OCI-M2 (cell line): ENCODE results near the gene BRINP1.

Experiments used
- DNase-seq: peaks from one replicate; lab custom pipeline; 2025; ENCODE audit not compliant: unreplicated experiment; lab: John Stamatoyannopoulos, UW

BRINP1 gene

DNA sequence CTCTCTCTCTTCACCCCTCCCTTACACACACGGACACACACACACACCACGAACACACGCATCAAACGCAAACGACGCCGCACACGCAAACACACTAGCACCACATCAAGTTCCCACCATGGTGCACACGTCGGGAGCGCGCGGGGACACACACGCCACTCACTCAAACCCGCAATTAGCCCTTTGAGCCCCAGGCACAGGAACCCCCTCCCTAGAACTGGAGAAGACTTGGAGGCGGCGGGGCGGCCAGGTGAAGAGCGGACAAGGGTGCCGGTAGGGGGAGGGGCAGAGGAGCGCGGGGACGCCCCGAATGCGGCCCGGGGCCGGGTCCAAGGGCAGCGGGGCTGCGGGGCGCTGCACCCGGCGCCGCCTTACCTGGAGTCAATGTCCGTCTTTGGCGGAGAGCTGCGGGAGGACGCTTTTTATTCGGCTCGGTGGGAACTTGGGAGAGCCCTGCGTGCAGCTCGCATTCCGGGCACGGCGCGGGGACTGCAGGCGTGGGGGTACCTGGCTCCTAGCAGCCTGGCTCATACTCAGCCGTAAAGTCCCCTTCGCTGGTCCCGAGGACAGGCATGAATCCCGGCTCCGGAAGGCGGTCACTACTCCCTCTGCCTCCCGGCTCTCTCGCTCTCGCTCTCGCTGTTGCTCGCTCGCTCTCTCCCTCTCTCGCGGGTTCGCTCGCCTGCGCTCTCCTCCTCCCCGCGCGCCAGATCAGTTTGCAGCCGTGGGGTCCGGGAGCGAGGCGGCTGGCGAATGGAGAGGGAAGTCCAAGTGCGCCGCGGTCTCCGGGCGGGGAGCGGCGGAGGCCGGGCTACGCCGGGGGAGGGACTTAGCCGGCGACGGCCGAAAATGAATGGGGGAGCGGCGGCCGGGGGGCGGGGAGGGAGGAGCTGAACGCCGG, at the start of gene BRINP1:
TSS of gene BRINP1 (minus strand) at position 755 of the 901 bp plus-strand sequence. CDS start 56,080 bp downstream, outside the sequence.
- no peak for DNase-seq

- no peak for DNase-seq
Observed at GRCh38 chr9:119418721-119419120, 49.5 kb upstream of the BRINP1 start.

DNA sequence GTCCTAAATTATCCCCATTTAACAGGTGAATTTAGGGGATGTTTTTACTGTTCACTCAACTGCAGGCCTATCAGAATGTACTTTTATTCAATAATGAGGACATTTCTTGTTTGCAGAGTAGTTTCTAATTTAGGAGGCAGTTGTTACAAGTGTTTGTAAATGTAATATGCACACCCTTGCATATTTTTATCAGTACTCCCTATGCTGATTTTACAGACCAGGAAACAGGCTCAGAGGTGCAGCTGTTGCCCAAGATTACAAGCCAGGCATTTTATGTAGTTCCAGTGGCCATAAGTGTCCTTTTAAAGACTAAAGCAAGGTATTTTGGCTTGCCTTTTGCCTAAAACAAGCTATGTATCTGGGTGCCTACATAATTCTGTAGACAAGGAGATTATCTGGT, 47.6 kb upstream of the BRINP1 start:
- no peak for DNase-seq

- DNase-seq: no peak
Observed at GRCh38 chr9:119412399-119412798, 43.2 kb upstream of the BRINP1 start.

- no peak for DNase-seq
Observed at GRCh38 chr9:119409552-119409951, 40.3 kb upstream of the BRINP1 start.

GRCh38 chr9:119400606-119401005, 31.4 kb upstream of the BRINP1 start:
- DNase-seq: no peak

DNA sequence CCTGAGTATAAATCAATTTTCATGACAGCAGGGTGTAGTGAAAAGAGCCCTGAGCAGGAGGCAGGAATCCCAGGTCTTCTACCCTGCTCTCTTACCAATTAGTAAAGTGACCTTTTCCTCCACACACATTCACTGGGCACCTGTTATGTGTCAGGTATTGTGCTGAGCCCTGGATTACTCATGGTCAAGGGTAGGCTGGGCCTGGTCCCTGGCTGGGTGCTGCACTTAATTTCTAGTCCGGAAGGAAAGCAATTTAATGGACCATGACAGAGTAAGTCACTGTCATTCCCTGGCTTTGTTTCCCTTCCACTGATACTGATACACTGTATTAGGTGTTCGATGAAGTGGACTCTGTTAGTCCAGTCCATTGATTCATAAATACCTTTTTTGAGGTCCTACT, 29.1 kb upstream of the BRINP1 start:
- no peak for DNase-seq

DNA sequence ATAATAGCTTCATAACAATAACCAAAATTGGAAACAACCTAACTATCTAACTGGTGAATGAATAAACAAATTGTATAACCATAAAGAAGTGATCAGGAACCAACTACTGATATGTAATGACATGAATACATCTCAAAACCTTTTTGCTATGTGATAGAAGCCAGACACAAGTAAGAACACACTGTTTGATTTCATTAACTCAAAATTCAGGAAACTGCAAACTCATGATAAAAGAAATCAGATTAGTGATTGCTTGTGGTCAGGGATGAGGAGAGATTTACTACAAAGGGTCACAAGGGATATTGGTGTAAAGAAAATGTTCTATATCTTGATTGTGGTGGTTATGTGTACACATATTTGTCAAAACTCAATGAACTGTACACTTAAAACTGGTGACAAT, 22.6 kb upstream of the BRINP1 start:
- no peak for DNase-seq

GRCh38 chr9:119375892-119376291, 6.7 kb upstream of the BRINP1 start:
- DNase-seq: no peak

GRCh38 chr9:119372951-119373350, 3.7 kb upstream of the BRINP1 start:
- no peak for DNase-seq

- no peak for DNase-seq
Observed at GRCh38 chr9:119370816-119371215, 1.6 kb upstream of the BRINP1 start.

DNA sequence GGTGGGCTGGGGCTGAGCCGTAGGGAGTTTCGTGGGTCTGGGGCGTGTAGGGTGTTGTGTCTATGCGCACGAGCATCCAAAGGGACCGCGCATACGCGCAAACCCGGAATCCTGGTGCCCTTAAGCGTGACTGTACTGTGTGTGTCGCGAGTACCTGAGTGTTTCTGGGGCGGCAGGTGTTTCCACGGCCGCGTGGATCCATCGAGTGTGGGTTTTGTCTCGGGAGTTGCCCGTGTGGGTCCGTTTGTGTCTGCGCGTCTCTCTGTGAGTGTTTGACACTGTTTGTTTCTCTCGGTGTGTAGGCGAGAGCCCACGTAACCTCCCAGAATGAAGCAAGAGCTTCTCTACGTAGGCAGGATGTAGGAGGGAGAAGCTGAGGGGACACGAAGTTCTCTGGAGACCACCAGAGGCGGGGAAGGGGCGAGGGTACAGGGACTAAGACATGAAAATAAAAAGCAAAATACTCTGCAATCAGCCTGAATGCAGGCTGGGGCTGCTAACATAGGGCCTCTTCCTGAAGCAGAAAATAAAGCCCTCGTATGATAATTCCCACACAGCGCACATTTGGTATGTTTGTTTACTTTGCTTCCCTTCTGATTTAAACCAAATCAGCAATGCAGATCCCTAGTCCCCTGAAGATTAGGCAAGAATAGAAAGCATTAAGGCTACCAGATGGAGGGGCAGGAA, 588 bp upstream of the BRINP1 start:
- DNase-seq: no peak

DNA sequence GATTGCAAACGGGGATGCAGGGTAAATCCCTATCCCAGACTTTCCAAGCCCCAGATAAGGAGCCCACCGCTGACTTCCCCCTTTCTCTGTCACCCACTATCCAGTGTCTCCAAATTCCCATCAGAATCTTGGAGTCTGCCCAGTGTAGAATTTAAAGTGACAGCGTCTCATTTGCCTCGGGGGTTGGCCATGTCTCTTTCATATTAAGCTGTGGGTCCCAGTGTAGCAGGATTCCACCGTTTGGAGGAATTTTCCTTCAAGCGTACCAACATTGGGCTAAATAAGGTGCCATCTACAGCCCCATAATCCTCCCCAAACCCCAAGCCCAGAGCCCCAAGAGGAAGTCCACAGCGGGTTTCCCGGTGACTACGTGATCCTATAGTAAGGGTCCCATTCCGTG, 1.1 kb downstream of the BRINP1 start:
- DNase-seq: no peak

DNA sequence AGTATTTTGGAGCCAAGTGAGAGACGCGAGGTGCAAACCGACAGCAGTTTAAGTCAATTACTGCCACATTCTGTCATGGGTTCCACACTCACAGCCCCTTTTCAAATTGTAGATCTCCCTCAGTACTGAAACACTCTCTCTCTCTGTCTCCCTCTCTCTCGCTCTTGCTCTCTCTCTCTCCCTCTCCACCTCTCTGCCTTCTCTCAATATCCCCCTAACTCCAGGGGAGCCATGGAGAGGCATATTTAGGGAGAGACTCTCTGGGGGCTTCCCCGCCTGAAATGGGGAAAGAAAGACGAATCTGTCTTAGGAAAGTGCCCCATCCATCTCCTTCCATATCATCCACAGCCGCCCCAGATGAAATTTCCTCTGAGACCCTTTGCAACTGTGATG, 1.6 kb downstream of the BRINP1 start:
- DNase-seq: no peak

DNA sequence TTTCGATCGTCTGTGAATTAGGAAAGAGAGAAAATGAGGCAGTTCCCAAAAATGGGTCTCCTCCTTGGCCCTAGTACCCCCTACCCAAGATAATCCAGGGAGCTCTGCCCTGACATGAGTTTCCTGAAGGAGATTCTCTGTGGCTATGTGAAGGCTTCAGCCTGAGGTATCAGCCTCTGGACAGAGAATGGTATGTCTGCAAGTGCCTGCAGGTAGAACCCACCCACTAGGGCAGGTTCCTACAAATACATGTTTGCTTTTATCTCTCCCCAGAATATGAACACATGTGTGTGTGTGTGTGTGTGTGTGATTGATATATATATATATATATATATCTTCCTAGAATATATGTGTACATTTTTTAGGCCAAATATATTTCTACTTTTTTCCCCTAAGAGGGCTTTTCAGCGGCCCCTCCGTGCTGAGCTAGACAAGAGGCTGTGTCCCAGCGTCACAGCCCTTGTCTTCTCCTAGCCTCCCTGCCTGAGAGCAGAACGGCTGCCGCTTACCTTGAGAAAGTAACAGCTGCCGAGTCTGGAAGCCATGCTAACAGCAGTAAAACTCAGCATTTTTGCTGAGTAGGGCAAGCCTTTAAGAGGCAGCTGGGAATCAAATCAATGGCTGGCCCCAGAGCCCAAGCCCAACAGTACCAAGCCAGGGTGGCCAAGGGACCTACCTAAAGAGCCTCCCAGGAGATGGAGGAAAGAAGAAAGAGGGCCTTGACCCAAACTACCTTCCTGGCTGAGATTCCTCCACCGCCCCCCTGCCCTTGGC, 2.1 kb downstream of the BRINP1 start:
- no peak for DNase-seq

DNA sequence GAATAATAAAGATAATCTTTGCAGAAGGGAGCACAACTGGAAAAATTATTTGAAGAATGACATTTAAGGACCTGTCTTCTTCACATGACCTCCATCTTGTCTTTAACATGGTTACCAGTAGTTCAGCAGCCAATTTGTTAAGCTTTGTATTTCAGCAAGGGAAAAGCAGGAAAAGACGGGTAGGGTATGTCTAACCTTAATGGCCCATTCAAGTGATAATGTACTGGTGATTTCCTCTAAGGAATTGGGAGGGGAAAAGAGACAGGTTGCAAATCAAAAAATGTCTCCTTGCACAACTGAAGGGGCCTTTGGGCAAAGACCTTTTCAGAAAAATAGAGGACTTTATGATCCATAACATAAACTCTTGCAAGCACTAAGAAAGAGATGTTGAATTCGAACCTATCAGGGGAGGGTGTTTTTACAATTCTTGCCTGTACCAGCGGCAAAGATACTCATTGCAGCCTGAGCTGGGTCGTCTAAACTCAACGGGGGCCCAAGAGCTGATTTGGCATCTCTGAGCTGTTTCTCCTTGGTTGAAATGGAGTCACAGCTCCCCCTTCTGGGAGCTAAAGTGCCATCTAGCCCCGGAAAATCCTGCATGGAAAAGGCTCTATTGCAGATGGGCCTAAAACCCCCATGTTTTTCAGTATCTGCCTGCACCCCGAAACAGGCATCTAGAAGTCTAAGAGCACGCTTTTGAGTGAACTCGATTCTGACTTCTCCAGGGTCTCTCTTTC, 3.8 kb downstream of the BRINP1 start:
- no peak for DNase-seq

- no peak for DNase-seq
Observed at GRCh38 chr9:119360237-119360636, 9.0 kb downstream of the BRINP1 start.

- DNase-seq: no peak
Observed at GRCh38 chr9:119357336-119358096, 11.7 kb downstream of the BRINP1 start.

DNA sequence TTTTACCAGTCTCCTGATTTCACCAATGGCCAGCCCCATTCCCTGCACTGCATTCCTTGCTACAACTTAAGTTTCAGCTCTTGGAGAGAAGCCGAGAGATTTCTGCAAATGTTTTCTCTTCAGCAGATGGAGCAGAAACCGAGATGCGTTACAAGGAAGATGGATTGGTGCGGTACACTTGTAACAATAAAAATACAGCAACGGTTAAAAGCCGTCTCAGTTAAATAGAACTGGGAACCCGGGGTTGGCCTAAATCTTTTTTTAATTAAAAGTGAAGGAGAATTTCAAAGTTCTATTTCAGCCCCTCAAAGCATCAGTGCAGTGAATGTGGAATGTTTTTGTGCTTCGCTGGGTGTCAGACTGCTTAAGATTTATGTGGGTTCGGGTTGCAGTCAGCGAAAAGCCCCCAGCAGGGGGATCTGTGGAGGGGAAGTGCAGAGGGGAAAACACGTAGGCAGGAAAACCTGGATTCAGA, 19.8 kb downstream of the BRINP1 start:
- no peak for DNase-seq
